SK-N-SH (cell line): ENCODE results near the gene RNASEH1.

Experiments used
- ELF1 ChIP-seq: IDR thresholded peaks from 2 replicates; pipeline ENCODE4 v1.4.0; 2012
- EP300 ChIP-seq, 2 experiments: IDR thresholded peaks; 2 replicates each; pipeline versions ENCODE4 v1.4.0 to v1.6.1; 2012; ENCODE audit warnings: borderline replicate concordance in 1 of 2, low read depth in 1 of 2, low read length in 1 of 2
- EZH2phosphoT487 ChIP-seq: fragments of 200-600 bp; sonication (generic); IDR thresholded peaks from 2 replicates; pipeline ENCODE4 v1.6.1; 2017; ENCODE audit warnings: low read depth, mixed run types, mild to moderate bottlenecking, antibody characterized with exemption, moderate library complexity, borderline replicate concordance
- FOXM1 ChIP-seq: IDR thresholded peaks from 2 replicates; pipeline ENCODE4 v1.4.0; 2012; ENCODE audit warnings: low read depth, mild to moderate bottlenecking
- GABPA ChIP-seq: IDR thresholded peaks from 2 replicates; pipeline ENCODE4 v1.4.0; 2012; ENCODE audit warnings: low read depth, mild to moderate bottlenecking
- NFIC ChIP-seq: IDR thresholded peaks from 2 replicates; pipeline ENCODE4 v1.4.0; 2012; ENCODE audit warnings: borderline replicate concordance
- SIN3A ChIP-seq: IDR thresholded peaks from 2 replicates; pipeline ENCODE4 v1.6.1; 2012; ENCODE audit warnings: low read depth, mild to moderate bottlenecking, low read length, moderate library complexity, borderline replicate concordance
- SMC3 ChIP-seq: IDR thresholded peaks from 2 replicates; pipeline ENCODE4 v1.6.1; 2012; ENCODE audit warnings: low read depth, low read length, improper control_type of control experiment
- TAF1 ChIP-seq: IDR thresholded peaks from 2 replicates; pipeline ENCODE4 v1.6.1; 2012; ENCODE audit warnings: low read depth, mild to moderate bottlenecking, low read length, moderate library complexity, borderline replicate concordance
- USF2 ChIP-seq: fragments of 150-350 bp; IDR thresholded peaks from 2 replicates; pipeline ENCODE4 v1.6.1; 2017; ENCODE audit warnings: antibody characterized with exemption, low read length, low read depth, borderline replicate concordance
- YY1 ChIP-seq: IDR thresholded peaks from 2 replicates; pipeline ENCODE4 v1.4.0; 2012; ENCODE audit warnings: low read depth, mild to moderate bottlenecking
- TF ChIP-seq, protein P1 (sequence below): fragments of 200-600 bp; sonication (generic); IDR thresholded peaks from 2 replicates; pipeline ENCODE4 v1.6.1; 2017; ENCODE audit warnings: antibody characterized with exemption, mild to moderate bottlenecking, moderate library complexity
- TF ChIP-seq, protein P2 (sequence below): IDR thresholded peaks from 2 replicates; pipeline ENCODE4 v1.6.1; 2012; ENCODE audit warnings: mild to moderate bottlenecking, low read depth, low read length, moderate library complexity

GRCh38 chr2:3587021-3587420, 28.9 kb upstream of the RNASEH1 start:
- TF ChIP-seq ELF1, result no peak
- TF ChIP-seq YY1, result no peak
- TF ChIP-seq EP300 (IDR thresholded peaks at IDR 0.05; ENCODE audit: borderline replicate concordance in 1 of 2, low read depth in 1 of 2, low read length in 1 of 2), result no peak
- TF ChIP-seq GABPA, result no peak
- TF ChIP-seq, protein P1, sequence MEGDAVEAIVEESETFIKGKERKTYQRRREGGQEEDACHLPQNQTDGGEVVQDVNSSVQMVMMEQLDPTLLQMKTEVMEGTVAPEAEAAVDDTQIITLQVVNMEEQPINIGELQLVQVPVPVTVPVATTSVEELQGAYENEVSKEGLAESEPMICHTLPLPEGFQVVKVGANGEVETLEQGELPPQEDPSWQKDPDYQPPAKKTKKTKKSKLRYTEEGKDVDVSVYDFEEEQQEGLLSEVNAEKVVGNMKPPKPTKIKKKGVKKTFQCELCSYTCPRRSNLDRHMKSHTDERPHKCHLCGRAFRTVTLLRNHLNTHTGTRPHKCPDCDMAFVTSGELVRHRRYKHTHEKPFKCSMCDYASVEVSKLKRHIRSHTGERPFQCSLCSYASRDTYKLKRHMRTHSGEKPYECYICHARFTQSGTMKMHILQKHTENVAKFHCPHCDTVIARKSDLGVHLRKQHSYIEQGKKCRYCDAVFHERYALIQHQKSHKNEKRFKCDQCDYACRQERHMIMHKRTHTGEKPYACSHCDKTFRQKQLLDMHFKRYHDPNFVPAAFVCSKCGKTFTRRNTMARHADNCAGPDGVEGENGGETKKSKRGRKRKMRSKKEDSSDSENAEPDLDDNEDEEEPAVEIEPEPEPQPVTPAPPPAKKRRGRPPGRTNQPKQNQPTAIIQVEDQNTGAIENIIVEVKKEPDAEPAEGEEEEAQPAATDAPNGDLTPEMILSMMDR, result no peak
- no peak for TF ChIP-seq TAF1
- TF ChIP-seq EZH2phosphoT487, result no peak
- TF ChIP-seq SMC3, result no peak
- no peak for TF ChIP-seq USF2
- TF ChIP-seq SIN3A, result no peak
- TF ChIP-seq FOXM1, result no peak
- no peak for TF ChIP-seq NFIC
- TF ChIP-seq, protein P2, sequence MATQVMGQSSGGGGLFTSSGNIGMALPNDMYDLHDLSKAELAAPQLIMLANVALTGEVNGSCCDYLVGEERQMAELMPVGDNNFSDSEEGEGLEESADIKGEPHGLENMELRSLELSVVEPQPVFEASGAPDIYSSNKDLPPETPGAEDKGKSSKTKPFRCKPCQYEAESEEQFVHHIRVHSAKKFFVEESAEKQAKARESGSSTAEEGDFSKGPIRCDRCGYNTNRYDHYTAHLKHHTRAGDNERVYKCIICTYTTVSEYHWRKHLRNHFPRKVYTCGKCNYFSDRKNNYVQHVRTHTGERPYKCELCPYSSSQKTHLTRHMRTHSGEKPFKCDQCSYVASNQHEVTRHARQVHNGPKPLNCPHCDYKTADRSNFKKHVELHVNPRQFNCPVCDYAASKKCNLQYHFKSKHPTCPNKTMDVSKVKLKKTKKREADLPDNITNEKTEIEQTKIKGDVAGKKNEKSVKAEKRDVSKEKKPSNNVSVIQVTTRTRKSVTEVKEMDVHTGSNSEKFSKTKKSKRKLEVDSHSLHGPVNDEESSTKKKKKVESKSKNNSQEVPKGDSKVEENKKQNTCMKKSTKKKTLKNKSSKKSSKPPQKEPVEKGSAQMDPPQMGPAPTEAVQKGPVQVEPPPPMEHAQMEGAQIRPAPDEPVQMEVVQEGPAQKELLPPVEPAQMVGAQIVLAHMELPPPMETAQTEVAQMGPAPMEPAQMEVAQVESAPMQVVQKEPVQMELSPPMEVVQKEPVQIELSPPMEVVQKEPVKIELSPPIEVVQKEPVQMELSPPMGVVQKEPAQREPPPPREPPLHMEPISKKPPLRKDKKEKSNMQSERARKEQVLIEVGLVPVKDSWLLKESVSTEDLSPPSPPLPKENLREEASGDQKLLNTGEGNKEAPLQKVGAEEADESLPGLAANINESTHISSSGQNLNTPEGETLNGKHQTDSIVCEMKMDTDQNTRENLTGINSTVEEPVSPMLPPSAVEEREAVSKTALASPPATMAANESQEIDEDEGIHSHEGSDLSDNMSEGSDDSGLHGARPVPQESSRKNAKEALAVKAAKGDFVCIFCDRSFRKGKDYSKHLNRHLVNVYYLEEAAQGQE, result no peak
